Lower leg skin (tissue), 4 donors: Measurements from ENCODE around the gene CFD. TPM values are rescaled to one million over a fixed set of nuclear protein-coding genes. Genes with fewer than 3 reads are reported as not detected.

Source experiments
- DNase-seq, 2 donors: peaks; one replicate each; pipeline ENCODE4 v3.0.0-alpha.2; 2019; ENCODE audit warnings: low spot score in 2 of 2
- H3K4me3 ChIP-seq: fragments of 200-600 bp; sonication (generic); 2 replicates; pipeline ENCODE4 v1.5.1; 2017; ENCODE audit warnings: mild to moderate bottlenecking, low read depth; ENCODE audit not compliant: poor library complexity, severe bottlenecking
- POLR2A ChIP-seq, 2 donors: fragments of 450-650 bp; IDR thresholded peaks; one replicate each; pipeline ENCODE4 v1.6.1; 2016 to 2017; ENCODE audit warnings: antibody characterized with exemption in 2 of 2, mild to moderate bottlenecking in 1 of 2, moderate library complexity in 1 of 2
- WGBS, 2 donors: methylation state at CpG; one replicate each; pipeline ENCODE4 v1.1.5; 2018; 5-methylcytosine and 5-hydroxymethylcytosine counted together
- intact Hi-C: fragments of 100-400 bp; cut with DNase I; formaldehyde crosslinking; loops from one replicate; pipeline ENCODE4 v1.15.0; 2023; ENCODE audit warnings: low total_unique reads
- total RNA-seq, 4 donors: library from RNA; depleted of rRNA; stranded (reverse); fragments of >200 nt; gene quantifications; one replicate each; pipeline ENCODE4 v1.1.0, GENCODE V29; 2016
- TF ChIP-seq, protein P1 (sequence below), 3 donors: fragments of 450-650 bp; IDR thresholded peaks; one replicate each; pipeline ENCODE4 v1.5.1; 2016; ENCODE audit warnings: antibody characterized with exemption in 3 of 3, mild to moderate bottlenecking in 3 of 3, moderate library complexity in 2 of 3

Gene CFD
- total RNA-seq, 4 donors from 2014 or later, result 263 to 871 (median 364) TPM

DNA sequence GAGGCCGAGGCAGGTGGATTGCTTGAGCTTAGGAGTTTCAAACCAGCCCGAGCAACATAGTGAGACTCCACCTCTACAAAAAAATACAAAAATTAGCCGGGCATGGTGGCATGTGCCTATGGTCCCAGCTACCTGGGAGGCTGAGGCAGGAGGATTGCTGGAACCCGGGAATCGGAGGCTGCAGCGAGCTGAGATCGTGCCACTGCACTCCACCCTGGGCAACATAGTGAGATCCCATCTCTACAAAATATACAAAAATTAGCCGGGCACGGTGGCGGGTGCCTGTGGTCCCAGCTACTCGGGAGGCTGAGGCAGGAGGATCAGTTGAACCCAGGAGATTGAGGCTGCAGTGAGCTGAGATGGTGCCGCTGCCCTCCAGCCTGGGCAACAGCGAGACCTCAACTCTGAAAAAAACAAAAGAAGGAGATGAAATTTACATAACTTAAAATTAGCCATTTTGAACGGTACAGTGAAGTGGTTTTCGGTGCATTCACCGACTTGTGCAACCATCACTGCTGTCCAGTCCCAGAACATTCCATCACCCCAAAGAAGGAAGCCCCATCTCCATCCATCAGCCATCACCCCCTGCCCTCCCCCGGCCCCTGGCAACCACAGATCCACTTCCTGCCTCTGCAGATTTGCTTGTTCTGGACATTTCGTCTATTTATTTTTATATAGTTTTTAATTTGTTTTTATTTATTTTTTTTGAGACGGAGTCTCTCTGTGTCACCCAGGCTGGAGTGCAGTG, 33.4 kb upstream of the CFD start:
- no peak overlapping the region for H3K4me3 ChIP-seq
- no peak for TF ChIP-seq POLR2A (IDR thresholded peaks at IDR 0.05)
- TF ChIP-seq, protein P1, sequence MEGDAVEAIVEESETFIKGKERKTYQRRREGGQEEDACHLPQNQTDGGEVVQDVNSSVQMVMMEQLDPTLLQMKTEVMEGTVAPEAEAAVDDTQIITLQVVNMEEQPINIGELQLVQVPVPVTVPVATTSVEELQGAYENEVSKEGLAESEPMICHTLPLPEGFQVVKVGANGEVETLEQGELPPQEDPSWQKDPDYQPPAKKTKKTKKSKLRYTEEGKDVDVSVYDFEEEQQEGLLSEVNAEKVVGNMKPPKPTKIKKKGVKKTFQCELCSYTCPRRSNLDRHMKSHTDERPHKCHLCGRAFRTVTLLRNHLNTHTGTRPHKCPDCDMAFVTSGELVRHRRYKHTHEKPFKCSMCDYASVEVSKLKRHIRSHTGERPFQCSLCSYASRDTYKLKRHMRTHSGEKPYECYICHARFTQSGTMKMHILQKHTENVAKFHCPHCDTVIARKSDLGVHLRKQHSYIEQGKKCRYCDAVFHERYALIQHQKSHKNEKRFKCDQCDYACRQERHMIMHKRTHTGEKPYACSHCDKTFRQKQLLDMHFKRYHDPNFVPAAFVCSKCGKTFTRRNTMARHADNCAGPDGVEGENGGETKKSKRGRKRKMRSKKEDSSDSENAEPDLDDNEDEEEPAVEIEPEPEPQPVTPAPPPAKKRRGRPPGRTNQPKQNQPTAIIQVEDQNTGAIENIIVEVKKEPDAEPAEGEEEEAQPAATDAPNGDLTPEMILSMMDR (IDR thresholded peaks at IDR 0.05), result no peak
- no peak for DNase-seq
- intact Hi-C loops, result no loop called here
- 81 to 84% methylated on average over 19 of the region's 19 CpGs for WGBS, 2 donors

DNA sequence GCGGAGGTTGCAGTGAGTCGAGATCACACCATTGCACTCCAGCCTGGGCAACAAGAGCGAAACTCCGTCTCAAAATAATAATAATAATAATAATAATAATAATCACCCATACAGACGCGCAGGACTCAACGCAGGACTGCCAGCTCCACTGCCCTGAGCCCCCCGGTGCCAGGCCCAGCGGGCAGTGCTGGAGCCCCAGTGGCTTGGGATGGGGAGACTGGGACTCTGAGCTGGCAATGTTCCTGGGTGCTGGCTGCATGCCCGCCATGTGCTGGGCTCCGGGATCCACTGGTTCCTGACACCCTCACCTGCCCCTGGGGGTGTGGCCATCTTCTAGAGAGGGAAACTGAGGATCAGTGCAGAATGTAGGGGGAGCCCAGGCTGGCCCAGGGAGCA, 32.2 kb upstream of the CFD start:
- H3K4me3 ChIP-seq, result no peak overlapping the region
- TF ChIP-seq POLR2A (IDR thresholded peaks at IDR 0.05), result no peak
- TF ChIP-seq, protein P1 (IDR thresholded peaks at IDR 0.05), result no peak
- intact Hi-C loops, result no loop called here
- peak in 1 of 2 donors; percentile 83 for DNase-seq
- 84 to 94% methylated on average over 10 to 11 of the region's 11 CpGs for WGBS, 2 donors

DNA sequence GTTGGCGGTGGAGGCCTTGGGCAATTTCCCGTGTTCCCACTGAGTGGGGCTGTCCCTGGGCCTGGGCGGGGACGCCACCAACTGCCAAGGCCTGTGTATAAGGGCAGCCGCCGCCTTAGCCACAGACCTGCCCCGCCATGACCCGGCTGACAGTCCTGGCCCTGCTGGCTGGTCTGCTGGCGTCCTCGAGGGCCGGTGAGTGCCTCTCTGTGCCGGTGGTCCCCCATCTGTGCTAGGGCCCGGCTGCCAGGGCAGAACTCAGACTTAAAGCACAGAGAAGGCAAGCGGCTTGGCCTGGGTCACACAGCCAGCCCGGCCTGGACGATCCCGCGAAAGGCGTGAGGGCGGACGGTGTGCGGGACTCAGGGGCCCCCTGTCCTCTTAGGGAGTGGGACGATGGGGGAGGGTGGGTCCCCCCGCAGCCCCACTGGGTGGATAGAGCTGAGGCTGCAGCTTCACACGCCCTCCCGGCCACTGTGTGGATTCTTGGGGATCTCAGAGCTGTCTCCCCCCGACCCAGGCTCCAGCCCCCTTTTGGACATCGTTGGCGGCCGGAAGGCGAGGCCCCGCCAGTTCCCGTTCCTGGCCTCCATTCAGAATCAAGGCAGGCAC, 31.6 kb upstream of the CFD start, which contains the start of gene AZU1:
Gene AZU1 (plus strand): TSS at position 128 of the 612 bp plus-strand sequence. CDS start 10 bp downstream, at position 138.
- TF ChIP-seq POLR2A (IDR thresholded peaks at IDR 0.05), result no peak
- TF ChIP-seq, protein P1 (IDR thresholded peaks at IDR 0.05), result no peak
- intact Hi-C loops, result no loop called here

DNA sequence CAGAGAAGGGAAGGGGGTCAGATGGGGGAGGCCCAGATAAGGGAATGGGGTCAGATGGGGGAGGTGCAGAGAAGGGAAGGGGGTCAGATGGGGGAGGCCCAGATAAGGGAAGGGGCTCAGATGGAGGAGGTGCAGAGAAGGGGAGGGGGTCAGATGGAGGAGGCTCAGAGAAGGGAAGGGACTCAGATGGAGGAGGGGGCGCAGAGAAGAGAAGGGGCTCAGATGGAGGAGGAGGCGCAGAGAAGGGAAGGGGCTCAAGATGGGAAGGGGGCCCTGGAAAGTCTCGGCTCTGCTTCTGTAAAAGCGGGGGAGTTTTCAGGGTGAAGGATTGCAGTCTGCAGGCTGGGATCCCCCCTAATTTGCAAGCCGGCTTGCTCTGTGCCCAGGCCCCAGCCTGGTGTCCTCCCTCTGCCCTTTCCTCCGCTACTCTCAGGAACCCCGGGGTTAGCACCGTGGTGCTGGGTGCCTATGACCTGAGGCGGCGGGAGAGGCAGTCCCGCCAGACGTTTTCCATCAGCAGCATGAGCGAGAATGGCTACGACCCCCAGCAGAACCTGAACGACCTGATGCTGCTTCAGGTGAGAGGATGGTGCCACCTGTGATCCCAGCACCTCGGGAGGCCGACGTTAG, 30.2 kb upstream of the CFD start:
- no peak for DNase-seq
- no peak overlapping the region for H3K4me3 ChIP-seq
- TF ChIP-seq POLR2A (IDR thresholded peaks at IDR 0.05), result no peak
- TF ChIP-seq, protein P1 (IDR thresholded peaks at IDR 0.05), result no peak
- WGBS, 2 donors, result 53 to 64% methylated on average over 18 of the region's 18 CpGs
- intact Hi-C loops, result no loop called here

More for the DNA sequence above, 31.6 kb upstream of the CFD start, which contains the start of gene AZU1:
- DNase-seq, result peak in 1 of 2 donors; percentile 39
- no peak within 1 kb of the TSS for H3K4me3 ChIP-seq
- 61 to 75% methylated on average over 11 to 33 of the region's 33 CpGs for WGBS, 2 donors

DNA sequence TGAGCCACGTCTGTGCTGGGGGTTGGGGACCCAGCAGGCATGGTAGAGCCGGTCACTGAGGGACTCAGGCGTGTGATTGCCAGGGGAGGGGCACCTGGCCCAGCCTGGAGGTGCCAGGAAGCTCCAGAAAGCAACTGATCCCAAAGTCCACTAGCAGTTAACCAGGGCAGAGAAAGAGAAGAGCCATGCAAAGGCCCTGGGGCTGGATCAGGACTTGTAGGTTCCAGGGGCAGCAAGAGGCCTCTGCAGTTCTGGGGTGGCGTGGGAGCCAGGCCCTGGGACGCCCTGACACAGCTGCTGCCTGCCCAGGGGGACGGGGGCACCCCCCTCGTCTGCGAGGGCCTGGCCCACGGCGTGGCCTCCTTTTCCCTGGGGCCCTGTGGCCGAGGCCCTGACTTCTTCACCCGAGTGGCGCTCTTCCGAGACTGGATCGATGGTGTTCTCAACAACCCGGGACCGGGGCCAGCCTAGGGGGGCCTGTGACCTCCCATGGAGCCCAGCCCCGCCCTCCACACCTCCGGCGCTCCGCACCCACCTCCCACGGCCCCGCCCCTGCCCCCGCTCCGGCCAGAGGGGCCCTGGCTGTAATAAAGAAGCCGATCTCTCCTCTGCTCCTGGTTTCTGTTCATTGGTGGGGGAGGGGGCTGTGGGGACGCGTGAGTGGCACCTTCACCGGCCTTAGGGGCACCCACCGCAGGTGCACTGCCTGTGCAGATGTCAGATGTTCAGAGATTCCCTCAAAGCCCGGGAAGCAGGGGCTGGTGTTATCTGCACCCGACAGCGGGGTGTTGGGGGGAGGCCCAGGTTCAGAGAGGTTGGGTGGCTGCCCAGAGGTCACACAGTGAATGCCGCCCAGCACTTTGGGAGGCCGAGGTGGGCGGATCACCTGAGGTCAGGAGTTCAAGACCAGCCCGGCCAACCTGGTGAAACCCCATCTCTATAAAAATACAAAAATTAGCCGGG, 27.8 kb upstream of the CFD start:
- DNase-seq, result no peak
- TF ChIP-seq, protein P1 (IDR thresholded peaks at IDR 0.05), result no peak
- no peak for TF ChIP-seq POLR2A (IDR thresholded peaks at IDR 0.05)
- H3K4me3 ChIP-seq, result no peak overlapping the region
- intact Hi-C loops, result no loop called here
- 51 to 53% methylated on average over 32 to 37 of the region's 38 CpGs for WGBS, 2 donors
